HG02571 (cell line): ENCODE data around the gene ZC3H12D.
"Not testable (repeated sequence)": the region's sequence is repeated elsewhere in the genome, so short reads cannot be mapped to it uniquely, and the experiment has no call there.

ENCODE experiments used
- ATAC-seq: cut with Tn5 transposase; IDR thresholded peaks from one replicate; pipeline ENCODE4 v1.9.1; 2021; ENCODE audit warnings: mild to moderate bottlenecking, moderate library complexity; ENCODE audit not compliant: unreplicated experiment

ZC3H12D gene

DNA sequence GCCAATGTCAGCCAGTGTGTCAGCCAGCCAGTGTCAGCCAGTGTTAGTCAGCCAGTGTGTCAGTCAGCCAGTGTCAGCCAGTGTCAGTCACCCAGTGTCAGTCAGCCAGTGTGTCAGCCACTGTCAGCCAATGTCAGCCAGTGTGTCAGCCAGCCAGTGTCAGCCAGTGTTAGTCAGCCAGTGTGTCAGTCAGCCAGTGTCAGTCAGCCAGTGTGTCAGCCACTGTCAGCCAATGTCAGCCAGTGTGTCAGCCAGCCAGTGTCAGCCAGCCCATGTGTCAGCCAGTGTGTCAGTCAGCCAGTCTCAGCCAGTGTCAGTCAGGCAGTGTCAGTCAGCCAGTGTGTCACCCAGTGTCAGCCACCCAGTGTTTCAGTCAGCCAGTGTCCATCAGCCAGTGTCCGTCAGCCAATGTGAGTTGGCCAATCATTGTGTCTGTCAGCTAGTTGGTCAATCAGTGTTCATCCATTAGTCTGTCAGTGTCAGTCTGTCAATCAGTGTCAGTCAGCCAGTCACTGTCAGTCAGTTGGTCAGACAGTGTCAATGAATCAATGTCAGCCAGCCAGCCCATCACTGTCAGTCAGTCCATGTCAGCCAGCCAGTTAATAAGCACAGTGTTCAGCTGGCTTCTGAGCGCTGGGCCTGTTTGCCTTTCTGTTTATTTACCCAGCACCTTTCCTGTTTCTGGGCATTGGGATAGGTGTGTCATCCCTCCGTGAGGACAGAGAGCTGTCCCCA lies 40.3 kb downstream of the ZC3H12D start:
- not testable (repeated sequence) for ATAC-seq

GRCh38 chr6:149443411-149444181 lies 41.2 kb downstream of the ZC3H12D start:
- ATAC-seq, result no peak

GRCh38 chr6:149441740-149442139 lies 43.1 kb downstream of the ZC3H12D start:
- no peak for ATAC-seq

- no peak for ATAC-seq
These were observed 43.8 kb downstream of the ZC3H12D start for GRCh38 chr6:149440735-149441671.

DNA sequence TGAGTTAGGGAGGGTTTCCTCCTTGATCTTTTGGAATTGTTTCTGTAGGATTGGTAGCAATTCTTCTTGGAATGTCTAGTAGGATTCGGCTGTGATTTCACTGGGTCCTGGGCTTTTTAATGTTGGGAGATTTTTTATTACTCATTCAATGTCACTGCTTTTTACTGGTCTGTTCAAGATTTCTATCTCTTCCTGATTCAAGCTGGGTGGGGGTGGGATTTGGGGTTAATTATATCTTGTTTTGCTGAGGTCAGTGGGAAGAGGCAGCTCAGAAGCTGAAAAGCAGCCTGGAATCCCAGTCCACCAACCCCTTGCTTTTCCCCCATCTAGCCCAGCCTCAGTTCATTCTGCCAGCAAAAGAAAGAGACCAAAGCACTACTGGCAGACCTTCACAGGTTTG lies 45.2 kb downstream of the ZC3H12D start:
- no peak for ATAC-seq

DNA sequence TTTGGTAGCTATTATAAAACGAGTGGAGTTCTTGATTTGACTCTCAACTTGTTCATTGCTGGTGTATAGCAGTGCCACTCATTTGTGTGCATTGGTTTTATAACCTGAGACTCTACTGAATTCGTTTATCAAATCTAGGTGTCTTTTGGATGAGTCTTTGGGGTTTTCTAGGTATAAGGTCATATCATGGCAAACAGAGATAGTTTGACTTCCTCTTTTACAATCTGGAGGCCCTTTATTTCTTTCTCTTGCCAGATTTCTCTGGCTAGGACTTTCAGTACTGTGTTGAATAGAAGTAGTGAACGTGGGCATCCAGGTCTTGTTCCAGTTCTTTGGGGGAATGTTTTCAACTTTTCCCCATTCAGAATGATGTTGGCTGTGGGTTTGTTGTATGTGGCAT lies 46.0 kb downstream of the ZC3H12D start:
- ATAC-seq, result no peak

DNA sequence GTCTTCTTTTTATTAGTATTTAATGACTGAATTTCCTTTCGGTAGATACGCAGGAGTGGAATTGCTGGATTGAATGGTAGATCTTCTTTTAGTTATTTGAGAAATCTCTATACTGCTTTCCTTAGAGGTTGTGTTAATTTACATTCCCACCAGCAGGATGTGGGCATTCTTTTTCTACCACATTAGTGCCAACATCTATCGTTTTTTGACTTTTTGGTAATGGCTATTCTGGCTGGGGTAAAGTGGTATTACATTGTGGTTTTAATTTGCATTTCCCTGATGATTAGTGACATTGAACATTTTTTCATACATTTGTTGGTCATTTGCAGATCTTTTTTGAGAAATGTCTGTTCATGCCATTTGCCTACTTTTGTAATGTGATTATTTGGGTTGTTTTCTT lies 47.6 kb downstream of the ZC3H12D start:
- no peak for ATAC-seq

- ATAC-seq, result no peak
These were observed 48.2 kb downstream of the ZC3H12D start for GRCh38 chr6:149436647-149437046.

DNA sequence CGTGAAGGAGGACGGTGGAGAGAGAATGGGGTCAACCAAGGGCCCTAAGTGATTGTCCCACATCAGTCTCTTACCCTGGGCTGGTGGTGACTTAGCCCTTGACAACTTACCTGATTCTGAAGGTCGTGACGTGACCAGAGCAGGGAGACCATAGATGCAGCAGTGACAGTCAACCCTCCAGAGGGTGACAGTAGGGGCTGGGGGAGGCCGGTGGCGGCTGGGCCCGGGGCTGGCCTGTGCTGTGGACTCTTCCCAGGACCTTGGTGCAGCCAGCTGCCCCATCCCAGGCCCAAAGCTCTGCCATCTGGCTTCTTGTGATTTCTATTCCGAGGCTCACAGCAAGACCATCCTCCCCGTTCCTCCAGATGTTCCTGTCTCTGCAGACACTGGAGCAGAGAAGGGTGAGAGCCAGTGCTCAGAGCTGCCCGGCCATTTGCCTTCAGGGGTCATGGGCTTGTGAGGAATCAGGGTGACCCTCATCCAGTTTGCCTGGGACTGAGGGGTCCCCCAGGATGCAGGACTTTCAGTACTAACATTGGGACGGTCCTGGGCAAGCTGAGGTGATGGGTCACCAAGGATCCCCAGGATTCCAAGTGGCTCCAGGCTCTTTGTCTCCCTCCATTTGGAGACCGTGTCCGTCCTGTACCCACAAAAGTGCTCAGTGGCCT lies 48.8 kb downstream of the ZC3H12D start:
- ATAC-seq, result no peak

DNA sequence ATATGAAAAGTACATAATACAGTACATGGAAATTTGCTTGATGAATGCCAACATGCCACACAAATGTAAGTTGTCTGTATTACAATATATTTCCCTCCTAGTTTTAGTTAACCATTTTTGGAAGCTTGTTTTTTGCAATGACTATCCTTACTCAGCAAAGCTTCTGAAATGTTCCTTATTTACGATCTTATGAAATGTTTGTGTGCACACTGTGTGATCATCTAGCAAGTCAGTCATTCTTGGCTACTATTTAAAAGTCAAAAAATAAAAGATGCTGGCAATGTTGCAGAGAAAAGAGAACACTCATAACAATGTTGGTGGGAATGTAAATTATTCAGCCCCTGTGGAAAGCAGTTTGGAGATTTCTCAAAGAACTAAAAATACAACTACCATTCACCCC lies 50.9 kb downstream of the ZC3H12D start:
- no peak for ATAC-seq

- ATAC-seq, result no peak
These were observed 51.4 kb downstream of the ZC3H12D start for GRCh38 chr6:149433405-149433804.

DNA sequence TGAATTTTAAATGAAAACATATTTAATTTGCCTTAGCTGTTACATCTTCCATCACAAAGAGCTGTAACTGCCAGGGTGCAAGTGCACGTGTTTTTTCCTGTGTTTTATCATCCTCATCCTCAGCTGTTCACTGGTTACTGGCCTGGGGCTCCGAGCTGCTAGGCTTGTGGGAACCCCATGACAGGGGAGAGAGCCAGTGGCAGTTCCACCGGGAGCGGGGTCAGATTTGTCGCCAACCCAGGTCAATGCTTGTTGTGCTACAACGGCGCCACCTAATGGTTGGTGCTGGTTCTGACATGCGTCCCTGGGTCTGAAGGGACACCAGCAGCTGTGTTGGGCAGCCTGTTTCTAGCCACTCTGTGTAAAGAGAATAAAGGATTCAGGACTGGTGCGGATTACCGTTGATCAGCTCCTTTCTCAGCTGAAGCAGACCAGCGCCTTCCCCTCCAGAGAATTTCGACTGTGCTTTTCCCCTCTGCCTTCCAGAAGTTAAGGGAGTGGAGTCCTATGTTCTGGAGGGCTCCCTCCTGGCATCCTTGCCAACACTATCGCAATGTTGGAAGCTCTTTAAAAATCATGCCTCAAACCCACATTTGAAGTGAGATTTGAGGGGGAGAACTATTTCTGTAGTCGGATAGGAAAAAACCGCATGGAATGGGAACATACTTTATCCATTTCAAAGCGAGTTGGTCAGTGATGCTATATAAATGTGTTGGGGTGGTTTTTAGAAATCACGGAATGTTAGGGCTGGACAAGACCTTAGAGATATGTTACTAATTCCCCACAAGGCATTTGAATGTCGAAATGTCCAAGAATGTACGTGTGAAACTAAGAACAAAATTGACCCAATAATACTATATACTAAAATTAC lies 52.7 kb downstream of the ZC3H12D start:
- ATAC-seq, result peak; percentile 64

DNA sequence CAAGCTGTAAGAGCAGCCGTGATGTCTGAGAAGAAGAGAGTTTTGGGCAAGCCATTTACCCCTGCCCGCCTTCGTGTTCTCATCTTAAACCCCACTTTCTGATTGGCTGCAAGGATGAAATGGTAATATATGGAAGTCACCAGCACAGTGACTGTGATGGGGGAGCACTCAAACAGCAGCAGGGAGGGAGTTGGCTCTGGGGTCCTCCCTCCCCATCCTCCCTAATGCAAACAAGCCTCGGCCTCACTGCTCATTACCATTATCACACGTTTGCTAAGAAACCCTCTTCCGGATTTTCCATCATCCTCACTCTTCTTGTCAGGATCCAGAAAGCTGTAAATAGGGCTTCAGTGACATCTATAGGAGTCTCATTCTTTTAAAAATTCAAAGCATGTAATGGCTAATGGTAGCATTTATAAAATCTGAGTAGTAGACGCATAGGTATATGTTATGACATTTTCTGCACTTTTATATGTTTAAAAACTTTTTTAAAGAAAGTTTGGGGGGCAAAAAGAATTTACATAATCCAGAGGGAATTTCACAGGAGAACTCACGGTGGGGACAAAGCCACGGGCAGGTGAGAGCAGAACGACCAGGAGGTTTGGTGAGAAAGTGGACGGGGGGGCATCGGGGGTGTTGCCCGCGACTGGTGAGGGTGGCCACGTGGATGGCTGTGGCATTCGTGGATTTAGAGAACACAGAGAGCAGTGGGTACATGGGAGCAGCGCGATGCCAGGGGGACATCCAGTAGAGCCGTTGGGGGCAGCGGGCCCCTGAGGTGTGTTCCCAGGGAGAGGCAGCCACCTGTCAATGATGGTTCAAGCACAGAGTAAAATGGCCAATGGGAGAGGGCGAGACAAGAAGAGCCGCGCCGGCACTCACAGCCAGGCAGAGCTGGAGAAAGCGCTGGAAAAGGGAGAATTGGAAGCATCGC lies 55.1 kb downstream of the ZC3H12D start:
- no peak for ATAC-seq

- ATAC-seq, result no peak
These were observed 56.2 kb downstream of the ZC3H12D start for GRCh38 chr6:149428606-149429005.

DNA sequence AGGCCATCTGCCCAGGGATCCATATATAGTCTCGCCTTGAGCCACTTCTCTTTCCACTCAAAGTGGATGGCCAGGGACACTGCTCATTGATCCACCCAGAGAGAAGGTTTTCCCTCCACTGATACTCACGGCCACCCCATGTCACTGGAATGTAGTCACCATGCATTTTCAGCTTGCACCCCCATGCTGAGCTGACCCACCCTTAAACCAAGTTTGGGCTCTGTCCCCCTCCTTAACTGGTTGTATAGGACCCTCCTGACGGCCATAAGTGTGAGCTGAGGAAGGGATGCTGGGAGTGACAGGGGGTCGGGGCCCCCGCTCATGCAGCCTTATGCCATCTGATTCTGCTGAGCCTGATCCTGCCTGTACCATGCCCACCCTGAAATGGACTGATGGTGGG lies 59.1 kb downstream of the ZC3H12D start:
- no peak for ATAC-seq

GRCh38 chr6:149425224-149425623 lies 59.6 kb downstream of the ZC3H12D start:
- no peak for ATAC-seq

GRCh38 chr6:149423964-149424440 lies 60.8 kb downstream of the ZC3H12D start:
- no peak for ATAC-seq

- ATAC-seq, result no peak
These were observed 62.2 kb downstream of the ZC3H12D start for GRCh38 chr6:149422581-149422980.

- ATAC-seq, result no peak
These were observed 63.7 kb downstream of the ZC3H12D start for GRCh38 chr6:149421132-149421531.
